Upper lobe of left lung (tissue), 4 donors: ENCODE measurements around the gene BTG2.
"Not testable (repeated sequence)": the region's sequence is repeated elsewhere in the genome, so short reads cannot be mapped to it uniquely, and the experiment has no call there.

Experiments used
- CTCF ChIP-seq, 6 experiments: fragments of 450-650 bp in 4 of 6; fragments of 200-600 bp in 2 of 6; sonication (generic) in 2 of 6; IDR thresholded peaks; one replicate each; pipeline ENCODE4 v1.5.1; 2016 to 2019; ENCODE audit warnings: antibody characterized with exemption in 6 of 6
- EP300 ChIP-seq, 4 donors: sonication (generic); formaldehyde crosslinking; IDR thresholded peaks; one replicate each; pipeline ENCODE4 v1.5.1; 2017; ENCODE audit warnings: antibody characterized with exemption in 4 of 4, control low read depth in 2 of 4
- POLR2AphosphoS5 ChIP-seq, 2 donors: sonication (generic); formaldehyde crosslinking; IDR thresholded peaks; one replicate each; pipeline ENCODE4 v1.5.1; 2017; ENCODE audit warnings: antibody characterized with exemption in 2 of 2

- not testable (repeated sequence) for TF ChIP-seq CTCF, EP300, POLR2AphosphoS5 (IDR thresholded peaks at IDR 0.05)
Measured at GRCh38 chr1:203314025-203314759, 8.9 kb downstream of the BTG2 start.
